GM19455 (cell line): ENCODE results near the gene TLDC2.
A peak's percentile ranks its signal among the peaks of the same experiment; 100 is the strongest.

ENCODE experiments used
- ATAC-seq: cut with Tn5 transposase; IDR thresholded peaks from one replicate; pipeline ENCODE4 v1.9.1; 2021; ENCODE audit not compliant: unreplicated experiment

TLDC2 gene

GRCh38 chr20:36849333-36850065 lies 26.4 kb upstream of the TLDC2 start:
- no peak for ATAC-seq

DNA sequence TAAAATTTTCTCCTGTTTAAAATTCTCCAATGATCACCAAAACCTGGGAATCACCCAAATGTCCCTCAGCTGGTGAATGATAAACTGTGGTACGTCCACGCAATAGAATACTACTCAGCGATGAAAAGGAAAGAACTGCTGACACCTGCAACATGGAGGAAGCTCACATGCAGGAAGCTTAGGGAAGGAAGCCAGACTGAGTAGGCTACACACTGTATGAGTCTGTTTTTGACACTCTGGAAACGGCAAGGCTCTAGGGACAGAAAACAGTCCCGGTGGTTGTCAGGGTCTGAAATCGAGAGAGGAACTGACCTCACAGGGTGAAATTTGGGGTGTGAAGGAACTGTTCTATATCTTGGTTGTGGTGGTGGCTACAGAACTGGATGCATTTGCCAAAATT lies 25.2 kb upstream of the TLDC2 start:
- no peak for ATAC-seq

DNA sequence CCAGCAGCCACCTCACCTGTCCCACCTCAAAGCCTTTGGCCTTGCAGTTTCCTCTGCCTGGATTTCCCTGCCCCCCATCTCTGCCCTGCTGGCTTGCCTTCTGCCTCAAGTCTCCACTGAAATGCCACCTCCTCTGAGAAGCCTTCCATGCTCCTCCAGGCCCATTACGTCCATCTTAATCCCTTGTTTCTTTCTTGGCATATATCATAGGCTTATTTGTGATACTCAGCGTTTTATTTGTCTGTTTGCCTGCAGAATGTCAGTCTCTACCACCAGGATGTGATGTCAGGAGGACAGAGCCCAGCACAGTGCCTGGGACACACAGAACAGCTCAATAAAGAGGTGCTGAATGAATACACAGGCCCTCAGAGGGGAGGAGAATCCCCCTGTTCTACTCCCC lies 24.4 kb upstream of the TLDC2 start:
- no peak for ATAC-seq

DNA sequence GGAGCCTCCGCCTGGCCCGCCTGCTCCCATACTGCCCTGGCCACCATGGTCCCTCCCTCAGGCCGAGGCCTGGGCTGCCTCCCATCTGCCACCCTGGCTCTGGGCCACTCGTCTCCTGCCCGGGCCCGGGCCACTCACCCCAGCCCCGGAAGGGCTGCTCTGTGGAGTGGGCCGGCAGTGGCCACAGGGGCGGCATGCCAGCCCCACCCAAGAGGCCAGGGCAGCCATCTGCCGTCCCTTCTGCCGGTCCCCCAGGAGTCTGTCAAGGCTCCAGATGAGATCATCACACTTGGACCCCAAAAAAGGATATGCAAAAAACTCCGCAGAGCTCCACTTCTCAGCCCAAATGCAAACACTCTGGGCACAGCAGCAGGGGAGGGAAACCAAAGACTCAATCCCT lies 23.8 kb upstream of the TLDC2 start:
- ATAC-seq: no peak

DNA sequence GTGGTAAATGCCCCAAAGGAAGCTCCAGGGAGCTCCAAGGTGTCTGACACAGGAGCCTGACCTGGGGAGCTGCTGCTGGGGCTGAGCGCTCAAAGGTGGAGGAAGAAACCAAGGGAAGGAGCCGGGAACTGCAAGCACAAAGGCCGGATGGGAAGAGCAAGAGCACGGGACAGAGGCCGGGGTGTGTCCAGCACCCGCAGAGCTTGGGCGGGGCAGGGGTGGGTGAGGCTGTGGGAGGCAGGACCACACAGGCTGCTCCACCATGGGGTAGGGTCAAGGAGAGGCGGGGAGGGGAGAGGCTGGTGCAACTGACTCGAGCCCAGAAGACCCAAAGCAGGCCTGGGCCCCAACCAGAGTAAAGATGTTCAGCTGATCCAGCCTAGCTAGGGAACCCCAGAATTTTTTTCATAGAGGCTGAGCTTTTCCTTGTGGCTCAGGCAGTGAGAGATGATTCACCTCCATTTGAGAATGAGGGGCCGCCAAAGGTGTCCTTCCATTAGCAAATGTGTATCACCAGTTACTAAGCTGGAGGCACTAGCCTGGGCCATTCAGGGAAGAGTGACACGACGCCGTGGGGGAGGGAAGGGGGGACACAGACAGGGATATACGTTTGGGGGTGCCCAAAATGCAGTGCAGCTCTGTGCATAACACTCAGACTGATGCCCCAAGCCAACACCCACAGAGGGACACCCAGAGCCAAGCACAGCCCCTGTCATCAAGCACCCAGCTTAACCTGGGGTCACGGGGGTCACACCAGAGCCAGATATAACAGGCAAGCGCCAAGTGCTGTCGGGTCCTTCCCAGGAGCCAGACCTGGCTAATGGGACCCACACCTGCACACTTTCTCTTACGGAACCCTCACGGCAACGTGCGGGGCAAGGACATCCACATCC lies 21.3 kb upstream of the TLDC2 start:
- no peak for ATAC-seq

GRCh38 chr20:36855241-36855657 lies 20.7 kb upstream of the TLDC2 start:
- ATAC-seq: no peak

GRCh38 chr20:36856195-36856594 lies 19.7 kb upstream of the TLDC2 start:
- ATAC-seq: no peak

GRCh38 chr20:36856691-36857635 lies 19.0 kb upstream of the TLDC2 start:
- no peak for ATAC-seq

- ATAC-seq: no peak
Observed at GRCh38 chr20:36859282-36859555, 16.7 kb upstream of the TLDC2 start.

DNA sequence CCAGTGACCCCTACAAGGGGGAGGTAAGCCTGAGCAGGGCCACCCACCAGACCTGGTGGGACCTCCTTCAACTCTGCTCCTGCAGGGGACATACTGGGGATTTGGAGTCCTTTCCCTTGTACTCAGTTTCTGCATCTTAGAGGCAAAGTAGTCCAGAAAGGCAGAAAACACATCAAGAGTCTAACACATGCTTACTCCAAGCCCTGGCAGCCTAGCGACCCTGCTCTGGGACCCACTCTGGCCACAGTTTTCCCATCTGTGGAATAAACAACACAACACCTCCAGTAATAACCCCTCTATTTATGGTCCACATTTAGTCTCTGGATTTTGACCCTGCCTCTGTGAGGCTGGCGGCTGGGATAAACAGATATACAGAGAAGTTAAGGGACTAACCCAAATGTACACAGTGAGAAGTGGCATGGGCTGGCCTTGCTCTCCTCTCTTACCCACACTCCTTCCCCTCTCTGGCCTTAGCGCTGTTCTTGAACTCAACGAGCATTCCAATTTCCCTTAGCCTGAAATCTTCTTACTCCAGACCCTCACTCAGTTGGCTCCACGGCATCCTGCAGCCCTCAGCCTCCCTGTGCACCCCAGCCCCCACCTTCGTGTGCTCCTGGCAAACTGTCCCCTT lies 16.1 kb upstream of the TLDC2 start:
- no peak for ATAC-seq

DNA sequence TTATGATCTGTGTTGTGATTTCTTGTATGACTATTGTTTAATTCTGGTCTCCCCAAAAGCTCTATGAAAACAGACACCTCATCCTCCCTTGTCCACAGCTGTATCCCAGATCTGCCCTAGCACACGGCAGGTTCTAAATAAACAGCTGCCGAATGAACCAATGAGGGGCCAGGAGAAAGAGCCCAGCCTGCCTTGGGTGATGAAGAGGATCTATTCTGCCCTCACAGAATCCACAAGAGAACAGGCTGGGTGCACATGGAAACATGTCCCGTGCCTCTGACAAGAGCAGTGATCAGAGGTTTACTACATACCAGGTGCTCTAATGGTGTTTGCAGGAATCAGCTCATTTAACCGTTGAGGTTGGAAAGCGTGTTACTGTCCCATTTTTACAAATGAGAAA lies 15.6 kb upstream of the TLDC2 start:
- ATAC-seq: no peak

DNA sequence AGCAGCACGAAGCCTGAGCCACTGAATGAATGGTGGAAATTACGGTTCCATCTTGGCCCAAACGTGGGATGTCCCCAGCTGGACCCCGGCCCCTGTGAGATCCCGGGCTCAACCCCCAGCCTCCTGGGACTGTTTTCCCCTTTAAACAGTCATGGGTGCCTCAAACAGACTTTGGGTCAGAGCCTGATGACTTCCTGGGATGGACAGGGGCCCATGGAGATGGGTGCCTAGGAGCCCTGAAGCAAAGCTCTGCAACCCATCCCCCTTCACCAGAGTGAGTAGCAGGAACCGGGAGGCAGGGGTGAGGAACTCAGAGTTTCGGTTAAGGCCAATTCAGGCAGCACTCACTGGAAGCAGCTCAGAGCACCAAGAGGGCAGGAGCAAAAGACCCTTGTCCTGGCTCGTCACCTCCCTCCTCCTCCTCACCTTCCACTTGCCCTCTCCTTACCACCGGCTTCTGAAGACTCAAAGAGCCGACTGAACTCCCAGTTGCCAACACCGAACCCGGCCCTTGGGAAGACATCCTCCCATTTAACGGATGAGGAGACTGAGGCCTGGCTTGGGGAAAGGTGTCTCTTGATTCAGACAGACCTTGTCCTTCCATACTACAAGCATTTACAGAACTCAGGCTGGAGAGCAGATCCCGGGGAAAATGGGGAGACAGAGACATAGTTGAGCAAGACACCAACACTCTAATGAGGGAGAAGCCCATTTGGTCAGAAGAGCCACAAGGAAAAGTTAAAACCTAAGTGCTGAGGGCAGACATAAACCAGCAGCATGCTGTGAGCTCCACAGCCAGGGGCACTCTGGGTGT lies 14.9 kb upstream of the TLDC2 start:
- ATAC-seq: no peak

GRCh38 chr20:36861625-36861874 lies 14.4 kb upstream of the TLDC2 start:
- no peak for ATAC-seq

DNA sequence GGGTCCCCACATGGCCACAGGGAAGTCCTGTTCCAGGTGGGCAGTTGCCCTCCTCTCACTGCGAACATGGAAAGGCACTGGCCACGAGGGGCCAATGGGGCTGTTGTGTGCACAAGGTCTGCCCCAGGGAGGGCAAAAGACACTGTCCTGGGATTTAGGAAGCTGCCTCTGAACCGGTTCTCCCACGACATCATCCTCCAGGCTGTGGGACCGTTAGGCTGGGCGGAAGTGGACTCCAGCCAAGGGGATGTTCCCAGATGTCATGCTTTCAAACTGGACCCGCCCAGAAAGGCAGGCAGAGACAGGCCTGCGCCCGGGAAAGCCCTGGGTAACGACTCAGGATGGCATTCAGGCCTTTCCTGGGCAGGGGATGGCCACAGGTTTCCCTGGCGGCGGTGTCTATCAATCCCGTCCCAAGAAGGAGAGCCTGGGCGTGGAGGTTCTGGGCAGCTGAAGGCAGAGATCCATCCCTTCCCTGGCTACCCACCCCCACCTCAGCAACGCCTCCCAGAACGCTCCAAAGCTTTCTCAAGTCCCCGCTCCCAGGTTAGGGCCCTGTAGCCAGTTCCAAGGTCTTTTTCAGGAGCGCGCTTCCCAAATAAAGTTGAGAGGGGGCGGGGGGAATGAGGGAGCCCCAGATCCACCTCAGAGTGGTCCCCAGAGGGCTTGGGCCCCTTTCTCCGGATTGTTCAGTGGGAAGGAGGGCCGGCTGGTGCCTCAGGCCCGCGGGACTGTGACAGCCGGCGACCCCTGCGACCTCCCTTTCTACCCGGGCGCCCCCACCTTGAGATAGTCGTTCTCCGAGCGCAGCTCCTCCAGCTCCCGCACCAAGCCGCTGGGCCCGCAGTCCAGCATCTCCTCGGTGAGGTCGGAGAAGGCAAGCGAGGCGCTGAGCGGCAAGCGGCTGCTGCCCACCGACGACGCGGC lies 13.8 kb upstream of the TLDC2 start:
- no peak for ATAC-seq

DNA sequence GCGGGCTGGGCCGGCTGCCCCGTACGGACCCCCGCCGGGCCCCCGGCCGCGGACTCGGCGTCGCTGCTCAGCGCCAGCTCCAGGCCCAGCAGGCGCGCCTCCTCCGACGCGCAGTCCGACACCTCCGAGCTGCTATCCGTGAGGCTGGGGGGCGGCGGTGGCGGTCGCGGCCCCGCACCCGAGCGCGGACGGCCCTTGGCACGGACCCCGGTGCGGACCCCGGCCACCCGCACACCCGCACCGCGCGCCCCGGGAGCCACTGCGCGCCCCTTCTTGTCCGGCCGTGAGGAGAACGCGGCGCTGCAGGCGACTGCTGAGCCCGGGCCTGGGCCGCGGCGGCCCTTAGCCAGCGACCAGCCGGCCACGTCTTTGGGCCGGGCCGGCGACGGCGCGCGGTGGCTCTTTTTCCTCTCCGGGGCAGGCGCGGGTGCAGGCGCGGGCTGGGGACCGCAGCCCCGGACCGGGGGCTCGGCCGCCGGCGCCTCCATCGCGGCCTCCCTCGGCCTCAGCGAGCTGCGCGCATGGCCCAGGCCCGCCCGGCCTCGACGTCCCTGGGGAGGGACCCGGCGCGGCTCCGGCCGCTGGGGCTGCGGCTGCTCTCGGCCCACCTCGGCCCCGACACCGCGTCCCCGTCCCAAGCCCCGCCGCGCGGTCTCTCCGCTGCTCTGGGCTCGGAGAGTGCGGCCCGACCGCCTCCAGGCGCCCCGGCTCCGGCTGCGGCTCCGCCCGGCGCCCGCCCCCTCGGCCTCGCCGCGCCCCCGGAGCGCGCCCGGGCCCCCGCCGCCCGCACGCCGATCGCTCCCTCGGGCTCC lies 12.9 kb upstream of the TLDC2 start:
- ATAC-seq: peak; percentile 48

- no peak for ATAC-seq
Observed at GRCh38 chr20:36865076-36865860, 10.7 kb upstream of the TLDC2 start.

GRCh38 chr20:36865861-36866149 lies 10.1 kb upstream of the TLDC2 start:
- ATAC-seq: no peak

GRCh38 chr20:36866164-36866563 lies 9.8 kb upstream of the TLDC2 start:
- no peak for ATAC-seq
